ENCODE measurements around the gene MEIOC.

Gene MEIOC

DNA sequence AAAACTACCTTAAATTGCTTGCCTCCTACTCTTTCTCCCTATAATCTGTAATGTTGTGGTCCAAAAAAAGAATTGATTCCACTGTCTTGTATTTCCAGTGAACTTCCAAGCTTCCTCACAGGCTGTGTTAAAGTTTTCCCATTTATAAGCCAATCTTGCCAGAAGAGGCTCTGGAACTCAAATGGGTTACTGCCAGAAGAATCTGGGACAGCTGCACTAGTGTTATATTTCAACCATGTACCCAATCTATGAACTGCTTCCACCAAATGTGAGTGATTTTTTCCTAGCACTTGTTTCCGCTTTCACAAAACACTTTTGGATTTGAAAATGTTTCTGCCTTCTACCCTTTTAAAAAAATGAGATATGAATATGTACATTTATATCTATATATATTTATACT, 31.5 kb downstream of the MEIOC start:
- H4K91ac ChIP-seq (ENCODE audit: low read length) = no peak overlapping the region
- no peak overlapping the region for H2BK15ac ChIP-seq (ENCODE audit: low read depth, poor library complexity, severe bottlenecking)
- no peak overlapping the region for H3K4me3 ChIP-seq (ENCODE audit: insufficient read depth in 1 of 2, low read depth in 1 of 2, low read length in 2 of 2)
- H3K4me2 ChIP-seq (ENCODE audit: low read length, poor library complexity, severe bottlenecking) = no peak overlapping the region
- H3K23ac ChIP-seq (ENCODE audit: low read length in 2 of 2) = no peak overlapping the region
- H2AK5ac ChIP-seq (ENCODE audit: low read length, severe bottlenecking) = no peak overlapping the region
- no peak overlapping the region for H2BK120ac ChIP-seq (ENCODE audit: low read depth, low read length)
- no peak overlapping the region for H3K9ac ChIP-seq (ENCODE audit: low read length)
- H3K36me3 ChIP-seq (ENCODE audit: control insufficient read depth in 1 of 2, insufficient read depth in 2 of 2, low read depth in 1 of 2, low read length in 2 of 2) = peaks cover 0 to 19% of the 10 kb centered on the region in 2 experiments
- peaks cover 24% of the 10 kb centered on the region for H3K79me1 ChIP-seq (replicated peaks; ENCODE audit: low read length, poor library complexity, severe bottlenecking)
- no peaks in the 10 kb centered on the region for H3K9me3 ChIP-seq (ENCODE audit: control insufficient read depth, low read length)
- no peak overlapping the region for H3K18ac ChIP-seq (ENCODE audit: low read depth in 1 of 2, low read length in 2 of 2)
- no peak overlapping the region for H2BK12ac ChIP-seq (ENCODE audit: low read length in 2 of 2)
- no peaks in the 10 kb centered on the region for H3K27me3 ChIP-seq (ENCODE audit: control insufficient read depth in 1 of 2, insufficient read depth in 1 of 2, low read length in 2 of 2)
- H3K14ac ChIP-seq (ENCODE audit: low read length in 2 of 2) = no peak overlapping the region
- H3K4ac ChIP-seq (ENCODE audit: low read depth in 1 of 2, low read length in 2 of 2) = no peak overlapping the region
- H4K8ac ChIP-seq (ENCODE audit: low read length) = no peak overlapping the region
- H3K4me1 ChIP-seq (ENCODE audit: control insufficient read depth, insufficient read depth, low read depth, low read length) = peaks cover 8% of the 10 kb centered on the region
- H2BK5ac ChIP-seq (ENCODE audit: low read depth, low read length, poor library complexity, severe bottlenecking) = no peak overlapping the region
- no peak overlapping the region for H2AFZ ChIP-seq (ENCODE audit: low read depth, low read length)
- DNase-seq = no peak
- no CpG with 5 or more reads among the region's 1 CpG for WGBS
- H3K27ac ChIP-seq (ENCODE audit: low read length, poor library complexity, severe bottlenecking) = no peak overlapping the region

DNA sequence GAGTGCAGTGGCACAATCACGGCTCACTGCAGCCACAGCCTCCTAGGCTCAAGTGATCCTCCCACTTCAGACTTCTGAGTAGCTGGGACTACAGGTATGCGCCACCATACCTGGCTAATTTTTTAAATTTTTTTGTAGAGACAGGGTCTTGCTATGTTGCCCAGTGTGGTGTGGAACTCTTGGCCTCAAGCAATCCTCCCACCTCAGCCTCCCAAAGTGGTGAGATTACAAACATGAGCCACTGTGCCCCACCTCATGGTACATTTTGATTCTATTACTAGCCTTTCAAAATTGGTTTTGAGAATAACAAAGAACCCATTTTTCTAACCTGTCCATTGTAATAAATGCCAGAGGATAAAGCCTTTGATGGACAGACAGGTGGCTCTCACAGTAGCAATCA, 31.9 kb downstream of the MEIOC start:
- peaks cover 8% of the 10 kb centered on the region for H3K4me1 ChIP-seq (ENCODE audit: control insufficient read depth, insufficient read depth, low read depth, low read length)
- H3K9me3 ChIP-seq (ENCODE audit: control insufficient read depth, low read length) = no peaks in the 10 kb centered on the region
- no peak overlapping the region for H2BK15ac ChIP-seq (ENCODE audit: low read depth, poor library complexity, severe bottlenecking)
- peak overlapping the region; percentile 96 for H3K9ac ChIP-seq (ENCODE audit: low read length)
- no peak overlapping the region for H4K8ac ChIP-seq (ENCODE audit: low read length)
- H3K23ac ChIP-seq (ENCODE audit: low read length in 2 of 2) = no peak overlapping the region
- no peaks in the 10 kb centered on the region for H3K27me3 ChIP-seq (ENCODE audit: control insufficient read depth in 1 of 2, insufficient read depth in 1 of 2, low read length in 2 of 2)
- H3K18ac ChIP-seq (ENCODE audit: low read depth in 1 of 2, low read length in 2 of 2) = no peak overlapping the region
- H3K4me3 ChIP-seq (ENCODE audit: insufficient read depth in 1 of 2, low read depth in 1 of 2, low read length in 2 of 2) = peak overlapping the region in 1 of 2 experiments; percentile 100
- 100% methylated on average over 1 of the region's 2 CpGs for WGBS
- H2AFZ ChIP-seq (ENCODE audit: low read depth, low read length) = no peak overlapping the region
- DNase-seq = no peak
- no peak overlapping the region for H3K14ac ChIP-seq (ENCODE audit: low read length in 2 of 2)
- H3K36me3 ChIP-seq (ENCODE audit: control insufficient read depth in 1 of 2, insufficient read depth in 2 of 2, low read depth in 1 of 2, low read length in 2 of 2) = peaks cover 0 to 14% of the 10 kb centered on the region in 2 experiments
- H3K4me2 ChIP-seq (ENCODE audit: low read length, poor library complexity, severe bottlenecking) = peak overlapping the region; percentile 98
- H3K27ac ChIP-seq (ENCODE audit: low read length, poor library complexity, severe bottlenecking) = no peak overlapping the region
- H2BK12ac ChIP-seq (ENCODE audit: low read length in 2 of 2) = no peak overlapping the region
- peaks cover 24% of the 10 kb centered on the region for H3K79me1 ChIP-seq (replicated peaks; ENCODE audit: low read length, poor library complexity, severe bottlenecking)
- no peak overlapping the region for H2BK5ac ChIP-seq (ENCODE audit: low read depth, low read length, poor library complexity, severe bottlenecking)
- H3K4ac ChIP-seq (ENCODE audit: low read depth in 1 of 2, low read length in 2 of 2) = no peak overlapping the region
- no peak overlapping the region for H4K91ac ChIP-seq (ENCODE audit: low read length)
- no peak overlapping the region for H2AK5ac ChIP-seq (ENCODE audit: low read length, severe bottlenecking)
- no peak overlapping the region for H2BK120ac ChIP-seq (ENCODE audit: low read depth, low read length)

- Histone ChIP-seq H3K9ac (ENCODE audit: low read length) (peak overlapping the region; percentile 96), H3K14ac (ENCODE audit: low read length in 2 of 2) (peak overlapping the region in 1 of 2 experiments; percentile 68), H3K9me3 (ENCODE audit: control insufficient read depth, low read length) (no peaks in the 10 kb centered on the region), H3K4ac (ENCODE audit: low read depth in 1 of 2, low read length in 2 of 2) (peak overlapping the region; percentile 64 to 97), H2BK12ac (ENCODE audit: low read length in 2 of 2) (peak overlapping the region in 1 of 2 experiments; percentile 6), H2AK5ac (ENCODE audit: low read length, severe bottlenecking) (no peak overlapping the region), H2BK120ac (ENCODE audit: low read depth, low read length) (peak overlapping the region; percentile 2), H4K91ac (ENCODE audit: low read length) (peak overlapping the region; percentile 68), H3K79me1 (replicated peaks; ENCODE audit: low read length, poor library complexity, severe bottlenecking) (peaks cover 23% of the 10 kb centered on the region), H3K36me3 (ENCODE audit: control insufficient read depth in 1 of 2, insufficient read depth in 2 of 2, low read depth in 1 of 2, low read length in 2 of 2) (peaks cover 0 to 8% of the 10 kb centered on the region in 2 experiments), H3K4me3 (ENCODE audit: insufficient read depth in 1 of 2, low read depth in 1 of 2, low read length in 2 of 2) (peak overlapping the region; percentile 84 to 100), H3K27ac (ENCODE audit: low read length, poor library complexity, severe bottlenecking) (peak overlapping the region; percentile 74), H3K23ac (ENCODE audit: low read length in 2 of 2) (no peak overlapping the region), H2BK15ac (ENCODE audit: low read depth, poor library complexity, severe bottlenecking) (no peak overlapping the region), H3K4me2 (ENCODE audit: low read length, poor library complexity, severe bottlenecking) (peak overlapping the region; percentile 98), H2AFZ (ENCODE audit: low read depth, low read length) (peak overlapping the region; percentile 68), H3K18ac (ENCODE audit: low read depth in 1 of 2, low read length in 2 of 2) (peak overlapping the region; percentile 85 to 92), H3K4me1 (ENCODE audit: control insufficient read depth, insufficient read depth, low read depth, low read length) (peaks cover 8% of the 10 kb centered on the region), H3K27me3 (ENCODE audit: control insufficient read depth in 1 of 2, insufficient read depth in 1 of 2, low read length in 2 of 2) (no peaks in the 10 kb centered on the region), H2BK5ac (ENCODE audit: low read depth, low read length, poor library complexity, severe bottlenecking) (peak overlapping the region; percentile 59), H4K8ac (ENCODE audit: low read length) (peak overlapping the region; percentile 98)
- 14% methylated on average over 9 of the region's 13 CpGs for WGBS
- no peak for DNase-seq
Measured at GRCh38 chr17:44688675-44689476, 32.6 kb downstream of the MEIOC start.

DNA sequence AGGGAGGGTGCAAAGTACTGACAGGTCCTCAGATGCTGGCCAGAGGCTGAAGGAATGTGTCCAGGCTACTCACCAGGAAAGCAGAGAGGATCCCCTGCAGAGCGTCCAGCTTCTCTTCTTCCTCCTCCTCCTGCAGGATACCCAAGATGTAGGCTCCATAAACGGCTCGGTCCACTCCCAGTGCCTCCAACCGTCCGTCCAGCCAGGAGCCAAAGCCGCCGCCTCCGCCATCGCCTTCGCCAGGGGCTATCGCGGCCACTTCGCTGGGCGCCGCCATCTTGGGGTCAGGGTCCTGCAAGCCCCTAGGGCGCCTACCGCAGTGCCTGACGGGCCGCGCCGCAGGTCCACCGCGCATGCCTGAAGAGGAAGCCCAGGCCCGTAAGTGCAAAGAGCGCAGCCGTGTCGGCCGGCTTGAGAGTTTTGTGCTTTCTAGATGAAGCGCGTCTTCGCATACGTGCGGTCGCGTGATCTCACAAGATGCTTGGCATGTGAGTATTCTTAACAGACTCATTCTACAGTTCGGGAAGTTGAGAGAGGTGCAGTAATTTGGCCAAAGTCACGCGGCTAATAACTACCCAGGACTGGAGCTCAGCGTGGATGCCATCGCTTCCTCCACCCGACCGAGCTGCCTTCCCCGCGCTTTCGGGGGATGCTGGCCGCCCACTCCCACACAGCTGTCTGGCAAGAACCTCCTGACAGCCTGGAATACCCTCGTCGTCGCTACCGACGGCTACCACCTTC, 33.4 kb downstream of the MEIOC start, which contains the start of gene CCDC43:
TSS of gene CCDC43 (minus strand) at position 300 of the 741 bp plus-strand sequence. CDS start at position 277, 23 bp downstream.
- peak within 1 kb of the TSS; percentile 84 to 100 for H3K4me3 ChIP-seq (ENCODE audit: insufficient read depth in 1 of 2, low read depth in 1 of 2, low read length in 2 of 2)
- H2AK5ac ChIP-seq (ENCODE audit: low read length, severe bottlenecking) = peak within 1 kb of the TSS; percentile 42
- peak within 1 kb of the TSS; percentile 6 to 63 for H2BK12ac ChIP-seq (ENCODE audit: low read length in 2 of 2)
- H3K9me3 ChIP-seq (ENCODE audit: control insufficient read depth, low read length) = no peaks in the 10 kb centered on the region
- peaks cover 22% of the 10 kb centered on the region for H3K79me1 ChIP-seq (replicated peaks; ENCODE audit: low read length, poor library complexity, severe bottlenecking)
- peak within 1 kb of the TSS; percentile 59 for H2BK5ac ChIP-seq (ENCODE audit: low read depth, low read length, poor library complexity, severe bottlenecking)
- H2BK15ac ChIP-seq (ENCODE audit: low read depth, poor library complexity, severe bottlenecking) = peak within 1 kb of the TSS; percentile 77
- WGBS = under 1% methylated on average over 51 of the region's 51 CpGs
- peaks cover 8% of the 10 kb centered on the region for H3K4me1 ChIP-seq (ENCODE audit: control insufficient read depth, insufficient read depth, low read depth, low read length)
- H3K27ac ChIP-seq (ENCODE audit: low read length, poor library complexity, severe bottlenecking) = peak within 1 kb of the TSS; percentile 82
- H3K23ac ChIP-seq (ENCODE audit: low read length in 2 of 2) = peak within 1 kb of the TSS in 1 of 2 experiments; percentile 96
- peak within 1 kb of the TSS; percentile 79 for H2BK120ac ChIP-seq (ENCODE audit: low read depth, low read length)
- H3K36me3 ChIP-seq (ENCODE audit: control insufficient read depth in 1 of 2, insufficient read depth in 2 of 2, low read depth in 1 of 2, low read length in 2 of 2) = peaks cover 0 to 3% of the 10 kb centered on the region in 2 experiments
- peak within 1 kb of the TSS; percentile 99 for H3K18ac ChIP-seq (ENCODE audit: low read depth in 1 of 2, low read length in 2 of 2)
- H4K91ac ChIP-seq (ENCODE audit: low read length) = peak within 1 kb of the TSS; percentile 88
- no peaks in the 10 kb centered on the region for H3K27me3 ChIP-seq (ENCODE audit: control insufficient read depth in 1 of 2, insufficient read depth in 1 of 2, low read length in 2 of 2)
- H3K4ac ChIP-seq (ENCODE audit: low read depth in 1 of 2, low read length in 2 of 2) = peak within 1 kb of the TSS; percentile 98 to 99
- peak within 1 kb of the TSS; percentile 96 for H3K9ac ChIP-seq (ENCODE audit: low read length)
- peak within 1 kb of the TSS; percentile 98 for H3K4me2 ChIP-seq (ENCODE audit: low read length, poor library complexity, severe bottlenecking)
- peak; percentile 97 for DNase-seq
- peak within 1 kb of the TSS; percentile 99 for H2AFZ ChIP-seq (ENCODE audit: low read depth, low read length)
- peak within 1 kb of the TSS in 1 of 2 experiments; percentile 93 for H3K14ac ChIP-seq (ENCODE audit: low read length in 2 of 2)
- H4K8ac ChIP-seq (ENCODE audit: low read length) = peak within 1 kb of the TSS; percentile 100
